GM19397 (cell line): ENCODE results near the gene FBN2.

Source experiments
- ATAC-seq: cut with Tn5 transposase; IDR thresholded peaks from one replicate; pipeline ENCODE4 v1.9.1; 2021; ENCODE audit warnings: mild to moderate bottlenecking, moderate library complexity; ENCODE audit not compliant: unreplicated experiment

The FBN2 gene

GRCh38 chr5:128216285-128216684 is 321.8 kb downstream of the FBN2 start:
- ATAC-seq = no peak

DNA sequence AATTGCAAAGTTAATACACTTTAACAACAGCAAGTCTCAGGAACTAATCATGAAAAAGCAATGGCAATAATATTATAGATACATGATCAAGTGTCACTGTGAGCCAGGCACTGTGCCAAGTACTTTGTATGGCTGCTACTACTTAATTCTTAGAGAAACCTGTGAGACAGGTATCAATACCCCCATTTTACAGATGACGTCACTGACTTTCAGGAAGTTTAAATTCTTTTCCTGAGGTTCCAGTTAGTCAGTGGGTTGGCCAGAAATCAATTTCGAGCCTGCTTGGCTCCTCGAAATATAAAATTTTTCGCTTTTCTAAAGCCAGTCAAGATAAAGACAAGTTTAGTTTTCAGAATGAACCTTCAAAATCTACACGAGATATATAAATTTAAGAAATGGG is 324.2 kb downstream of the FBN2 start:
- ATAC-seq = no peak

DNA sequence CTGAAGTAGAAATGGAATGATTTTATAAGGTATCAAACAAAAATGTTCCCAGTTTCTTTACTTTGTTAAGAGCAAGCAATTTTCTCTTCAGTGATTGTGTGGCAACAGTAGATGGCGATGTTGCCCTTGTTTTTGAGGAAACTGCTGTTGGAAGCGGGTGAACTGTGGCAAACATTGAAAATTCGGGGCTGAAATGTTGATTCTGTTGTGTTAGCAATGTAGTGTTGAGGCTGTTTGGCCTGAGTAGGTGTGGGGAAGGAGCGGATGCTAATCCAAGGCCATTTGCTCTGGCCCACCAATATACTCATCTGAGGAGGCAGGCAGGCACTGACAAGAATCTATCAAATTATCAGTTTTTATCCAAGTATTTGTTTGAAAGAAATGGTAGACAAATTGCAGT is 324.7 kb downstream of the FBN2 start:
- ATAC-seq = no peak

DNA sequence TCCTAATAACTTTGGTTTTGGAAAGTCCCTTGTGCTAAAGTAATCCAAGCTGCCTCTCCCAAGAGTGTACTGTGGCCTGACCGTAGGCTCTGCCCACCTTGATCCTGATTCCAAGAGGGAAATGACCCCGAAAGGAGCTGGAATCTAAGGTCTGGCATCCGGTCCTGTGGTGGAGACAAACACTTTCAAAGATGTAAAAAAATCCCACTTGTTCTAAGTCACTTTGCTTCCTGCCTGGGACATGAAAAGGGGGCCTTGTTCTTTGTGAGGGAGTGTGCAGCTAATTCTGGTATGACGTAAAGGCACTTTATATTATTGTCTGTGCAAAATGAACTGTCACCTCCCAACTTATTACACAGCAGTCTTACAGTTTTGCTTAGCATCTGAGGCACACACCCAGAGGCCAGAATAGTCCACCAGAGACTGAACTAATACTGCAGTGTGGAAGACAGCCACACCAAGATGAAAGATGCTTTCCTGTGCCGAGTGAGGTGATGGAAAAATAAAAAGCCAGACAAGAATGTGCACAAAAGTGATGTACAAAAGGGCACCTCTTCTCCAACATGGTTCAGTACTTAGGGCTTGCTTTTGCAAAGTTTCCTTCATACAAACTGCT is 325.7 kb downstream of the FBN2 start:
- no peak for ATAC-seq

GRCh38 chr5:128208436-128208835 is 329.6 kb downstream of the FBN2 start:
- no peak for ATAC-seq
